KBM-7 (cell line): ENCODE data around the gene CTAGE4.
"Not testable (repeated sequence)": the region's sequence is repeated elsewhere in the genome, so short reads cannot be mapped to it uniquely, and the experiment has no call there.

Experiments
- DNase-seq: peaks from one replicate; pipeline ENCODE4 v3.0.0-alpha.2; 2015
- in situ Hi-C: fragments of 300-500 bp; cut with MboI; formaldehyde crosslinking; loops from 2 replicates; pipeline ENCODE4 v1.14.3; 2020; ENCODE audit warnings: low sequenced_read_pairs, low pct_unique_long_range_greater_than_20kb, mixed read lengths

CTAGE4 gene

GRCh38 chr7:144198934-144199333, 15.7 kb downstream of the CTAGE4 start:
- DNase-seq, in situ Hi-C loops: not testable (repeated sequence)

GRCh38 chr7:144201978-144202377, 18.7 kb downstream of the CTAGE4 start:
- in situ Hi-C loops, DNase-seq: not testable (repeated sequence)

- DNase-seq, in situ Hi-C loops: not testable (repeated sequence)
Measured at GRCh38 chr7:144203086-144203485, 19.8 kb downstream of the CTAGE4 start.

GRCh38 chr7:144205306-144205705, 22.0 kb downstream of the CTAGE4 start:
- in situ Hi-C loops, DNase-seq: not testable (repeated sequence)

- in situ Hi-C loops, DNase-seq: not testable (repeated sequence)
Measured at GRCh38 chr7:144217200-144217599, 33.9 kb downstream of the CTAGE4 start.

- DNase-seq, in situ Hi-C loops: not testable (repeated sequence)
Measured at GRCh38 chr7:144218581-144218980, 35.3 kb downstream of the CTAGE4 start.

- in situ Hi-C loops, DNase-seq: not testable (repeated sequence)
Measured at GRCh38 chr7:144219149-144219548, 35.9 kb downstream of the CTAGE4 start.

GRCh38 chr7:144220531-144220930, 37.3 kb downstream of the CTAGE4 start:
- DNase-seq, in situ Hi-C loops: not testable (repeated sequence)

- DNase-seq, in situ Hi-C loops: not testable (repeated sequence)
Measured at GRCh38 chr7:144223675-144224074, 40.4 kb downstream of the CTAGE4 start.

- not testable (repeated sequence) for DNase-seq
Measured at GRCh38 chr7:144226866-144227265, 43.6 kb downstream of the CTAGE4 start.

GRCh38 chr7:144228810-144229209, 45.5 kb downstream of the CTAGE4 start:
- DNase-seq, in situ Hi-C loops: not testable (repeated sequence)

More at GRCh38 chr7:144226866-144227265, 43.6 kb downstream of the CTAGE4 start:
- in situ Hi-C loops = not testable (repeated sequence)

GRCh38 chr7:144231027-144231426, 47.8 kb downstream of the CTAGE4 start:
- DNase-seq, in situ Hi-C loops: not testable (repeated sequence)

- in situ Hi-C loops, DNase-seq: not testable (repeated sequence)
Measured at GRCh38 chr7:144233039-144233438, 49.8 kb downstream of the CTAGE4 start.
